IPS-11a (cell line): ENCODE results near the gene PSME3IP1.

Experiments used
- H3K4me3 ChIP-seq: one replicate; pipeline ENCODE4 v1.5.1; 2013; ENCODE audit warnings: low read depth, low read length, control low read depth

The PSME3IP1 gene

DNA sequence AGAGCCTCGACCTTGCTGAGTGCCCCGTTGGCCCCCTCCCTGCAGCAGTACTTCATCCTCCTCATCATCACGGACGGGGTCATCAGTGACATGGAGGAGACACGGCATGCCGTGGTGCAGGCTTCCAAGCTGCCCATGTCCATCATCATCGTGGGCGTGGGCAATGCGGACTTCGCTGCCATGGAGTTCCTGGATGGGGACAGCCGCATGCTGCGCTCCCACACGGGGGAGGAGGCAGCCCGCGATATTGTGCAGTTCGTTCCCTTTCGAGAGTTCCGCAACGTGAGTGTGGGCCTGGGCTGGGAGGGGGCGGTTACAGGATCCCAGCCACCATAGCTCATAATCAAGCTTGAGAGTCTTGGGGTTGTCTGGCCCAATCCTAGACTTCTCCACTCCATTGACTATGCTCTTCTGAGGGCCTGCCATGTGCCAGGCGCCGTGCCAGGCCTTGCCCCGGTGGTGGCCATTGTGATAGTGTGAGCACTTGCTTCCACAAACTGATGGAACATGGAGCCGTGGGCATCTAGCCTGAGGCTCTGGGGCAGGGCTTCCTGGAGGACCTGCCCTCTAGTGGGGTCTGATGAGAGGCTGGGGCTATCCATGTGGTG is 39.7 kb downstream of the PSME3IP1 start:
- H3K4me3 ChIP-seq, result no peak overlapping the region

DNA sequence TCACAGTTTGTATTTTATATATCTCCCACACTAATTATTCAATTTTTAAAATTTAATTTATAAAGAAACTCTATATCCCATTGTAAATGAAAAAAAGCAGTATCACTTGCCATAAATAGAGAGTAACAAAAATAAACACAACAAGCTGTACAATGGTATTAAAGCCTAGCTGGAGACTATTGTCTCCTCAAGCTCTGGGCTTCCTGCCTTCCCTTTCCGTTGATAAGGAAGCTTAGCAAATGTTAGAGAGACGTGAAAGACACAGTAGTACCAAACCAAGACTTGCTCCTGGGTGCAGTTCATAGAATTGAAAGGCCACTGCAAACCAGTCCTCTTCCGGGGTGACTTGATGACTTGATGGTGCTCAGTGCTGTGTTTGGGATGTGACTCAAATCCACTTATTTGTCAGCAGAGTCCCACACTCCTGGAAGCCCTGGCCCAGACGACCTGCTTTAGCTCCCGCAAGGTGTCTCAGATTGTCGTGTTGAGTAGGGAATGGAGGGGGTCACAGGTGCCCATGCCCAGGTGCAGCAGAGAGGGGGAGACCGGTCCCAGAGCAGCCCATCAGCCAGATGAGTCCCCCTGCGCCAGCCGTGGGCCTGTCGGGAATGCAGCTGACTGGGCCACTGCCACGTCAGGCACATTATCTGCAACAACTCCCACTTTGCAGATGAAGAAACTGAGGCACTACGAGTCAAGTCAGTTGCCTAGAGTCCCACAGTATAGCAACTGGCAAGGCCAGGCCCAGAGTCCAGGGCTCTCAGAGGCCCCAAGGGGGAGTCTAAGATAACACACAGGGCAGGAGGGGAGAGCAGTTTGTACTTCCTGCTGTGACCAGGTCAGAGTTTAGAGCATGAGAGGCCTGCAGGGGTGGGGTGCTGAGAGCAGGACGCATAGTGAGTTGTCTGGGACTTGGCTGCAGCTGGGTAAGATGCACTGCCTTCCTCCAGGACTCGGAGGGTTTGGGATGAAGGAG is 40.5 kb downstream of the PSME3IP1 start:
- no peak overlapping the region for H3K4me3 ChIP-seq

DNA sequence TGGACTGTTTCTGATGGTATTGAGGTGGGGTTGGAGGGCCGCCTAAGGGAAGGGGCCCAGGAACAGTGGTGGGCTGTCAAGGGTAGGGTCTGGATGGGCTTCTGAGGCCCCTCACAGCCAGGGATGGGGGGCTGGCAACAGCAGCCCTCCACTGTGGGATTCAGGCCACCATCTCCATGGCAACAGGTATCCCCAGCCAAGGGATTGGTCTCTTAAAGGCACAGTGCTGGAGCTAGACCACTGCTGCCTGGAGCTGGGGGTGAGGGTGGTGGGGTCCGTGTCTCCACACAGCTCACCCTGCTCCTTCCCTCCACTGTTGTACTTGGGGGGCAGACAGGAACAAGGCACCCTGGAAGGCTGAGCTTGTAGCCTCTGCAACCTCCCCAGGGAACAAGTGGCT is 41.8 kb downstream of the PSME3IP1 start:
- no peak overlapping the region for H3K4me3 ChIP-seq

DNA sequence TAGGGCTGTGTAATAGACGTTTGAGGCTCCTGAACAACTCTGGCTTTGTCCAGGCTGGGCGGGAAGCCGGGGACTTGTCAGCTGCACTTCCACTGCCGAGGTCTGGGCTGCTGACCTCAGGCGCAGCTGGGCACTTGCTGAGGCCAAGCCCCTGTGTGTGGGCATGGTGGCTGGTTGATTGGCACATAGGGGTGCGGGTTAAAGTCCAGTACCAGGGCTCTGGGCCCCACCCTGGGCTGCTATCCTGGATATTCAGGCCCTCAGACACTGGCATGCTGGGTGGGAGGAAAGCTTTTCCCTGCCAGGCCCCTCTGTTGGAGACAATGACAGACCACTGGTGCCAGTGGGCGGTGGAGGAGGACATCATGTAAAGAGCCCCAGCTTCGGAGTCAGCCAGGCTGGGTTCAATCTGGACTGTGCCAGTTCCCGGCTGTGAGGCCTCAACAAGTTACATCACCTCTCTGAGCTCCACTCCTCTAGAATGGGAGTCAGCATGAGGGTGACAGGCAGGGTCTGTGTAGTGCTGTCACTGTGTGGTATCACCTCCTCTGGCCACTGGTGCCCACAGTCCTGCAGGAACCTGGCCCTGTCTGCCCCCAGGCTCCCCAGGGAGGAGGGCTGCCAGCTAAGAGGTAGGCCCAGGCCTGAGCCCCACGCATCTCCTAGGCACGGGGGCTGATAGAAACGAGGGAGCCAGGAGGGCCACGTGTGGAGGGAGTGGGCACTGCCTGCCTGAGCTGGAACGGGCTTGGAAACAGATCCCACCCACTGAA is 42.5 kb downstream of the PSME3IP1 start:
- H3K4me3 ChIP-seq, result no peak overlapping the region

DNA sequence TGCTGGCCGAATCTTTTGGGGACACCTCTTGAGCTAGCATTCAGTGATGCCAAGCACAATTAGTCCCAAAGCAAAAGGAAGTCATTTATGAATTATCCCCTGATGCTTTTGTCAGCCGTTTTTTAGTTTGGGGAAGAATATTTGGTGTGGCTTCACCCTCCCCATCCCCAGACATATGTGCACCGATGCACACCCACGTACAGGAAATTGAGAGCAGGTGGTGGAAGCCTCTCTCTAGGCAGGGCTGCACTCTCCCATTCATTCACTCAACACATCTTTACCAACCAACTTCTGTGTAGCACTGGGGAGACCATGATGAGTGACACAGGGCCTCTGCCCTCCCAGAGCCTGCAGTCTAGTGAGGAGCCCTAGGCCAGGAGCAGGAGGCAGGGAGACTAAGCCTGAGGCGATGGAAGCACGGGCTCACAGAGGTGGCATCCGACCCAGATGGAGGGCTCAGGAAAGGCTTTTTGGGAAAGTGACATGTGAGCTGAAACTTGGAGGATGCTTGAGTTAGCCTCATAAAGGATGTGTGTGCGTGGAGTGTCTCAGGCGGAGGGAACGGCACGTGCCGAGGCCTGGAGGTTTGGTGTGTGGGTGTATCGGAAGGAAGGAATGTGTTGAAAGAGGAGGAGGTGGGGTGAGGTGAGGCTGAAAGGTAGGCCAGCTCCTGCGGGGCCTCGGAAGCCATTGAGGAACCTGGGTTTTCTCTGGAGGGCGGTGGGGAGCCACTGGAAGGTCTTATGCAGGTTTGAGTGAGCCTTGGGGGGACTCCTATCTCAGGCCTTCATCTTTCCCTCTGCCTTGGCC is 43.8 kb downstream of the PSME3IP1 start:
- no peak overlapping the region for H3K4me3 ChIP-seq

DNA sequence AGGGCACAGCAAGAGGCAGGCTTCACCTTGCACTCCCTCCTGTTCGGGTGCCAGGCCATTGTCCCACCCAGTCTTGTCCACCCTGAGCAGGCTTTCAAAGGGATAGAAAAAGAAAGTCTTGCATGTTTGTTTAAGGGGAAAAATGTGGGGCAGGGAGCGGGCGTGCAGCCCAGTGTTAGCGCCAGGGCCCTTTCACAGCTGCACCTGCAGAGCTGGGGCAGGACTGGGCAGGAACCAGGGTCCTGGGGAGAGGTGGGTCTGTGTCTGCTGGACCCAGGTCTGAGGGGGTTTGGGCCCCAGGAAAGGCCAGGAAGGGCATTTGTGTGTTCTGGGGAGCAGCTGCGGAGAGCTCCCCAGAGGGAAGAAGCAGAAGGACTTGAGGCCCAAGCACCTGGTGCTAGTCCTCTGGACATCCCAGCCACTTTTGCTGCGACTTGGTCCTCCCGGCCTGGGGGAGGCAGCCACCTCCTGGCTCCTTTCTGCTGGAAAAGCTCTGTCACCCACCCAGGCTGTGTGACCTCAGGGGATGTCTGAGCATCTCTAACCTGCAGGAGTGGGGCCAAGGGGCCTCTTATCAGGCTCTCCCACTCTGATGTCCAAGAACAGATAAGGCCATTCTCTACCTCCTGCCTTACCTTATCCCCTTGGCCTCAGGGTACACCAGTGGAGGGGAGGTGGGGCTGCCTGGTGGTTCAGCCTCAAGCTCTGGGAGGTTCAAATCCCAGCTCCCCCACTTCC is 44.7 kb downstream of the PSME3IP1 start:
- no peak overlapping the region for H3K4me3 ChIP-seq

DNA sequence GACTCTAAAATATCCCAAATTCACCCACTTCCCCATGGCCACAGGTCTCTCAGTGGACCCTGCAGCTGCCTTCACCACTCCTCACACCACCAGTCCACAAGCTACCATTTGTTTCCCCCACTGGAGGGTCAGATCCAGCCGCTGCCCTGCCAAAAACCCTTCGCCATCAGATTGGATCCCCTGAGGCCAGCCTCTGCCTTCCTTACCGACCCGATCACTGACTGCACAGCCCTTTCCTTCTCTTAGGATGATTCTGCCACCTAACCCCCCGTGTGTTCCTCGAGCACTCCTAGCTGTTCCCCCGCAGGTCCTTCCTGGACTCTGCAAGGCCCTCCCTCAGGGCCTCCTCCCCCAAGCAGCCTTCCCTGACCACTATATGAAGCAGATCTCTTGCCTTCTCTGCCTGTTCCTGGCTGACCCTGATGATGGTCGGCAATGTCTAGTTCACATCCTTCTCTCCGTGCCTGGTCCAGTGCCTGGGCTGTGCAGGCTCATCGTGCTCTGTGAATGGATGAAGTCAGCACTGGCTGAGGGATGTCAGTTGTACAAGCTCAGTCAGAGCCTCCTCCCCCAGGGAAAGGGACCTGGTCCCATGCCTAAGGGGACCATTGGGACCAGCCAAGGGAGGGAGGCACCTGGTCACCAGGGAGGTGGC is 47.4 kb downstream of the PSME3IP1 start:
- H3K4me3 ChIP-seq, result no peak overlapping the region

DNA sequence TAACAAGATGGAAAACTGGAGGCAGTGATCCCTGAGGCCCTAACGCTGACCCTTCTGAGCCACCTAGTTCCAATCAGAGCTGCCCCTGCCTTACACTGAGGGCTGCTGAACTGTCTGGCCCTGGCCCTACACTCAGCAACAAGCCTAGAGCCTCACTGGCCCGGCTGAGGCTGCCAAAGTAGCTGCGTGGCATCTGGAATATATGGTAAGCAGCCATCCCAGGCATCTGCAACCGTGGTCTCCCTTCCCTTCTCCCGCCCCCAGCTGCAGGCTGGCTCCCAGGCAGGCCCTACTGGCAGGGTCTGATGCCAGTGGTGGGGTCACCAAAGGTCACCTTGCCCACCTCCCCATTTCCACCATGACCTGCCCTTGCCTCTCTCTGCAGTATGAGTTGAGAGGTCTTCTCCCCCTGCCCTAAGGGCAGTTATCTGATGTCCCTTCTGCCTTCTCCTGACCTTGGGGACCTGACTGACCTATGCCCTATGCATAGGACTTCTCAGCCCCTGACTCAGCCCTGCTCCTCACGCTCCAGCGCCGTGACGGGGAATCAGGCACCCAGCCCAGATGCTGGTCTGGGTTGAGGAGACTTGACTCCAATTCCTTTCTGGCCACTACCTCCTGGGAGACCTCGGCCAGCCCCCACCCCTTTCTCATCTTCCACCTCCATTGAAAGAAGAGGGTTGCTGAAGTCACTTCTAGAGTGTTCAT is 48.1 kb downstream of the PSME3IP1 start:
- no peak overlapping the region for H3K4me3 ChIP-seq

DNA sequence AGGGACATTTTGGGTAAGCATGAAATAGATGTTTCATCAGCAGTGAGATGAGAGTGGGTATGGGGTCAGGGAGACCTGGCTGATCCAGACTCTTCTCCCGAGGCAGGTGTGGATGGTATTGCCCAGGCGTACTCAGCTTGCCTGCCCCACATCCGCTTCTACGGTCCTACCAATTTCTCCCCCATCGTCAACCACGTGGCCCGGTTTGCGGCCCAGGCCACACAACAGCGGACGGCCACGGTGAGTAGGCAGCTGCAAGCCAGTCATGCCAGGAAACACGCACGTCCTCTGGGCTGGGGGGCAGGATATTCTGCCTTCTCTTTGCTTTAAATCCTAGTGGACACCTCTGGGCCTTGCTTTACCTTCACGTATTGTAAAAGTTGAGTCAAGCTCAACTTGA is 48.8 kb downstream of the PSME3IP1 start:
- H3K4me3 ChIP-seq, result no peak overlapping the region

DNA sequence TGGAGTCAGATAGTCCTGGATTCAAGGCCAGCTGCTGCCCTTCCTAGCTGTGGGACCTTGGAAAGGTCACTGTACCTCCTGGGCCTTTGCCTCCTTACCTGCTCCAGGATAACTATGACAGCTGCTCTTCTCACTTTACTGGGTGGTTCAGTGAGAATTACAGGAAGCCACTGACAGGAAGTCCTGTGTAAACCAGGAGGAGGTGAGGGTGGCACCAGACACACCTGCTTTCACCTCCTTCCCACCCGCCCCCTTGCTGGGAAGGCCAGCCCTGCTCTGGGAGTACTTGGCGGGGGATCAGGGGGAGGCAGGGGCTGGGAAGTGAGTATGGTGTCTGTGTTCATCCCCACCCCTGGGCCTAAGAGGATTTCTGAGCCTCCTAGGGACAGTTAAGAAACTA is 50.9 kb downstream of the PSME3IP1 start:
- no peak overlapping the region for H3K4me3 ChIP-seq

DNA sequence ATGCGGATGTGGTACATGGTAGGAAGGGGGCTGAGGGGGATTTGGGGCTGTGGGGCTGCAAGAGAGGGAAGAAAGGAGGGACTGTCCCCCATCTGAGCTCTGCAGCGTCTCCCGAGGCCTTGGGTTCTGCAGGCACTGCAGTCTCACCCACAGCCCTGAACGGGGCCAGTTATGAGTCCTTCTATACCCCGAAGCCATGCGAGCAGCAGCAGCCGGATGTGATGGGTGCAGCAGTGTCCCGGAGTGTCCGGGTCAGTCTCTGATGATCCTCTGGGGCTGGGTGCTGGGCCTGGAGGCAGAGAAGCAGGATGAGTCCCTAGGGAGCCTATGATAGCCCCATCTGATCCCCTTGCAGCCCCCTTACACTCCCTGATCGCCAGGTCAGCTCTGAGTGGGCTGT is 52.0 kb downstream of the PSME3IP1 start:
- H3K4me3 ChIP-seq, result no peak overlapping the region

DNA sequence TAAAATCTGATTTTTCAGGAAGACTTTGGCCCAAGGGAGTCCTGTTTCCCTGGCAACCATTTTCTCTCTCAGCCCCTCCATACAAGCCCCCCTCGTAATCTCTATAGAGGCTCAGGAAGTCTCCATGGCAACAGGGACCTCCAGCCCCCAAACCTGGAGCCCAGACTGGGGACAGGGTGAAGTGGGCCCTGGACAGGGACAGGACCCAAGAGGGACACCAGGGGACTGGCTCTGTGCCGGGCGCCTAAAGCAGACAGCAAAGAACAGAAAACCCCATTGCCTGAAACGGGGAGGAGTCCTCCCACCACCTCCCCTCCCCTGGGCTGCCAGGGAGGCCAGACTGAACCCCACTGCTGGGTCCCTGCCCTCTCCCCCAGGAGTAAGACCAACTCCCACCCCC is 52.8 kb downstream of the PSME3IP1 start:
- no peak overlapping the region for H3K4me3 ChIP-seq

DNA sequence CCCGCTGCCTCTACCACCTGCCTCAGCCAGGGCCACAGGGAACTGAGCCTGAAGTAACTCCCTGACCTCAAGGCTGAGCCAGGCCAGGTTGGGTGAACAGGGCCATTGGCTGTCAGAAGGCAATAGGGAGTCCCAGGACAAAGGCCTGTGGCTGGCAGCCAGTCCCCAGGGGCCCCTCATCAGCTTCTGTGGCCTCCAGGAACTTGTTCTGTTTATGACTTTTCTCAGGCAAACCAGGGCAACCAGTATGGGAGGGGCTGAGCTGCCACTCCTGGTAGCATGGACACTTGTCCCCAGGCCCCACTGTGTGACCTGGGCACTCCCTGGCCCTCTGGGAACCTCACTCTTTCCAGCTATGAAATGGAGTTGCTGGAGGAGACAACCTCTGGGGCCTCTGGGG is 53.4 kb downstream of the PSME3IP1 start:
- no peak overlapping the region for H3K4me3 ChIP-seq

DNA sequence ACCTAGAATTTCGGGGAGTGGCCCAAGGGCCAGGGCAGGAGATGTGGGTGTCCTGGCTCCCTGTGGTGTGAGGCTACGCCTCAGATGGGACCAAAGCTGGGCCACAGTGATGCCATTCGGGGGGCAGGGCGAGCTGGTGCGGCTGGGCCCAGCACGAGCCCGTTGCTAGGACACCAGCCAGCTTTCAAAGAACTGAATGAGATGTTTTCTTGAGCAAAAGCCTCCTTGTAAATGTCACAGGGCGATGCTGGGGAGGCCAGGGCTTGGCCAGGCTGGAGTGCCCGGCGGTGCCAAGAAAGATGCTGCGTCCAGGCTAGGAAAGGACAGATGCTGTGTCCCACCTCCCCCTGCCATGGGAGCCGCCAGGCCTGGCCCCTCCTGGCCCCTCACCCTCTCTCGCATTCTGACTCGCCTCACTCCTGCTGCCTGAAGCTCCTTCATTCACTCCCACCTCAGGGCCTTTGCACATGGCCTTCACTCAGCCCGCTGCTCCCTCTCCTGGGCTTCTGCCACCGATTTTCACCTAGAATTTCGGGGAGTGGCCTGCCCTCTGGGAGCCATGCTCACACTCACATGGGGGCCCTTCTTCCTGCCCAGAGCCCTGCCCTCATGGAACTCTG is 54.4 kb downstream of the PSME3IP1 start:
- H3K4me3 ChIP-seq, result no peak overlapping the region

DNA sequence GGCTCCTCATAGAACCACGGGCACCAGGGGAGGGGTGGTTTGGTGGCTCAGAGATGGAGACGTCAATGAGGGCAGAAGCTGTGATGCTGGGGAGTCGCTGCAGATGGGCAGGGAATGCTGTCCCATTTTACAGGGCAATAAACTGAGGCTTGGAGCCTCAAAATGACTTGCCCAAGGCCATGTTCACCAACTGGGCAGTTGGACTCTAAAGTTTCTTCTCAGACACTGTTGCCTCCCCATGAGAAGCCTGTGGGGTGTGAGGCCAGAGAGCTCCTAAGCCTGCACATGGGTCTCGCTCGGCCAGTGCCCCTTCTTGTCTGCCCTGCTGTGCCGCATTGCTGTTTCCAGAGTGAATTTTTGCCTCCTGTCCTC is 54.9 kb downstream of the PSME3IP1 start:
- H3K4me3 ChIP-seq, result no peak overlapping the region

DNA sequence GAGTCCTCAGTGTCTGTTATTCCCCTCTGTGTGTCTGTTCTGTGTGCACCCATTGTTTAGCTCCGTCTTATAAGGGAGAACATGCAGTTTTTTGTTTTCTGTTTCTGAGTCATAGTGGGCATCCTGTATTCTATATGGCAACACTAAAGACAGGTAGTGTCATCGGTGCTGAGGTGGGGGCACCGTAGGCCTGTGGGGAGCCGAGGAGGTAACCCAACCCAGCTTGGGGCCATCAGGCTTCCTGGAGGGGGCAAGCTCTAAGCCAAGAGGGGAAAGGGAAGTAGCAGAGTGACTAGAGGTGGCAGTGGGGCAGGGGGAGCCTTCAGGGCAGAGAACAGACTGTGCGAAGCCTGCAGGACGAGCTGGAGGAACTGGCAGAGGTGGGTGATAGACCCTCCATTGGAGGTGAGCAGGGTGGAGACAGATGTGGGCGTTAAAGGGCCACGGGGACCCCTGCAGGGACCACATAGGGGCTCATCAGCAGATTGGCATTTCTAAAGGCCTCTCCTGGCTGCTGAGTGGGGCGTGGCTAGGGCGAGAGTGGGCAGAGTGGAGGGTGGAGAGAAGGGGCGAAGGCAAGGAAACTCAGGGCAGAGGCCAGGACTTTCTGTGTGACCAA is 57.0 kb downstream of the PSME3IP1 start:
- no peak overlapping the region for H3K4me3 ChIP-seq

DNA sequence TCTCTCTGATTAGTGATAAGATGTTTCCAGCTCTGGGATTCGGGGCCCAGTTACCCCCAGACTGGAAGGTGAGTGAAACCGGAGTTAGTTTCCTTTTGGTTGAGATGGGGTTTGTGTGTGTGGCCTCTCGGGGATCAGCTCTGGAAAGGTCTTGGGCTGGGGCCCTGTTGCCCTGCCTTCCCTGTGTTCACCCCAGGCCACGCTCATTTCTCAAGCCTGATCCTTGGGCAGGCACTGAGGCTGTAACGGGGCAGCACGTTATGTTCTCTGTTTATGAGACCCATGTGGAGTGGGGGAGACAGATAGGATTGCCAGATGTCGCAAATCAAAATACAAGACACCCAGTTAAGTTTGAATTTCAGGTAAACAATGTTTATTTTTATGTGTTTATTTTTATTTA is 58.0 kb downstream of the PSME3IP1 start:
- H3K4me3 ChIP-seq, result no peak overlapping the region
